ENCODE measurements around the gene UFC1. TPM values are rescaled to one million over a fixed set of nuclear protein-coding genes. Genes with fewer than 3 reads are reported as not detected.

UFC1 gene
- total RNA-seq, 1 donor from 2014 or later, result 142 TPM

GRCh38 chr1:161168906-161169305 lies 15.1 kb downstream of the UFC1 start:
- DNase-seq (ENCODE audit: low read depth), result no peak

DNA sequence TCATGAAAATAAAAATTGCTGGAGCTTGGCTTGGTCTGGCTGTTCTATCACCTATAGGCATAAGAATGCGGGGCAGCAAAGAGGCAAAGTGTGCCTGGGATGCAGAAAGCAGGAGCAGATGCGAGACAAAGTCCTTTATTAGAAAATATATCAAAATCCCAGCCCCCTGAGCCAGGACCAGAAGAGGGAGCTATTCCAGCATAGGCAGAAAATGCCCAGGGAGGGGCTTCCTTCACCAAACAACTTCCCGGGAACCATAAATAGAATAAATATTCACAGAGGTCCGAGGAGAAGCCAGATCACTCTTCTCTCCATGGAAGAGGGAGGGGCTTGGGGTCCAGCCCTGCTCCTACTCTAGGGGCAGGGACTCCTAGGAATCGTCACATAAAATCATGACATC lies 17.4 kb downstream of the UFC1 start:
- no peak for DNase-seq (ENCODE audit: low read depth)

- DNase-seq (ENCODE audit: low read depth), result no peak
Measured at GRCh38 chr1:161171696-161172095, 17.9 kb downstream of the UFC1 start.

DNA sequence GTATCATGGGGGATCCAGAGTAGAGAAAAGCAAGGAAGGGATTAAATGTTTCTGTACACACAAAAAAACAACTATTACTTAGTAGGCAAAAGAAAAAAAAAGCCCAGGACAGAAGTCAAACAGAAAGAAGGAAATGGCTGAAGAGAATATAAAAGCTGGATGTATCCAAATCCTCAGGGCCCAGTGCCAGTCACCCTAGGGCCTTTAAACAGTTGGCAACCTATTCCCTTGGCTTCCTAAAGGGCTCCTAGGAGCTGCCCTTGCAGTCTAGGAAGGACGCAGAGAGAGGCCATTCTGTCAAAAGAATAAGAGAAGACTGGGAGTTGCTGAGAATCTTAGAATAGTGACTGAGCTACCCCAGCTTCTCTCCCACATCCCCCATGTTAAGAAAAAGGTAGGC lies 18.6 kb downstream of the UFC1 start:
- DNase-seq (ENCODE audit: low read depth), result no peak

DNA sequence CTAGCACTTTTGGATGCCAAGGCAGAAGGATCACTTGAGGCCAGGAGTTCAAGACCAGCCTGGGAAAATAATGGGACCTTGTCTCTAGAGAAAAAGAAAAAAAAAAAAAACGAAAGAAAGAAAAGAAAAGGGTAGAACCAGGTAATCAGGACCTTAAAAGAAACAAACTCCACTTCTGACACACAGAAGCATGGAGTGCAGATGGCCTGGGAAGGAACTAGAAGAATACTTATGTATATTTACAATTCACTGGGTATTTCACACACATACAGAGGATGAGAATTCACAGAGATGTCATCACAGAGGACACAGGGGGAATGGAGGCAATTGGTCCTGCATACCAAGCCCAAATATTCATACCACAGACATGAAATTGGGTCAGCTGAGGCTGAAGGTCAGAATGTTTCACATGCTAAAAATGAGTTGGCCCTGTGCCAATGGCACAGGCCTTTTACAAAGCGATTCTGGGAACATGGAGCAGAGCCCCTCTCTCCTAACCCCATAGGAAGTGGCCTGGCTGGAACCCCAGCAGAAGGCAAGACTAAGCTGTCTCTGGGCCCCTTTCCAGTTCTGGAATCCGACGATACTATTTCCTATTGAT lies 19.1 kb downstream of the UFC1 start:
- no peak for DNase-seq (ENCODE audit: low read depth)

DNA sequence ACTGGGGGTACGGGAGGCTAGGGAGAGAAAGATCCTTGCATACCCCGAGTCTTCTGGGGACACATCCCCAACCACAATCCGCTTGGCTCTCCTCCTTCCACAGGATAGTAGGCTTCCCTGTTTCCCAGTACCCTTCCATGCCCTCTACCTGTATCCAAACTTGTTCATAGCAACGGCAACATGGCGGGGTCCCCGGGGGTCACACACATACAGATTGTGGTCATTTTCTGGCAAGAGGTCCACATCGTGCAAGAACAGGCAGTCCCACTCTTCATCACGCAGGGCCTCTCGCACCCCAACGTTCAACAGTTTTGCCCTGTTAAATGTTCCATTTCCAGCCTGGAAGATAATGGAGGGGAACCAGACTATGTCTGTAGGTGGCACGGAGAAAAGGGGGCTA lies 19.9 kb downstream of the UFC1 start:
- DNase-seq (ENCODE audit: low read depth), result no peak

- DNase-seq (ENCODE audit: low read depth), result no peak
Measured at GRCh38 chr1:161174911-161175310, 21.1 kb downstream of the UFC1 start.

DNA sequence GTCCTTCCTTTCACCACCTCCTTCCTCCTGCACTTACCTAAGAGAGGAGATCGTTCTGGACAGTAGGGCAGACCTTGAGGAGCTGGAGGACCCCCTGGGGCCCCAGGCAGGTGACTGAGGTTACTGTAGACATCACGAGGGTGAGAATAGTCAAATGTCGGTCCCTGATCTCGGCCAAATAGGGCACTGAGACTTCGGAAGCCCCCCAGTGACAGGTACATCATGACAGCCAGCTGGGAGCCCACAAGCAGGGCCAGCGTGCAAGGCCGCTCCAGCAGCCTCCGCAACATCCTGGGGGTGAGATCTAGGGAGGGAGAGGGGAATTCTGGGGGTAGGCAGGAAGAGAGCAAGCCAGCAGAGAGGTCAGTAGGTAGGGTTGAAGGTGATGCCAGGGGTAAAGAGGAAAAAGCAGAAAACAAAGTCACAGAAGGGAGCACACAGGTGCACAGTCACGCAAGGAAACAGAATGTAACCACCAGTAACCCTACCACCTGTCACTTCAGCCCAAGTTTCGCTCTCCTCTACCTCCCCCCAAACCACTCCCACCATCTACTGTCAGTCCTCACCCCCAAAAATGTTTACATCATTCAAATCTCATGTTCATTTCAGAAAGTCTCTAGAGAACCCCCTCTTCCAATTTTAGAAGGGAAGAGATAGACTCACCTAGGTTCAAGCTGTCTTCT lies 22.1 kb downstream of the UFC1 start:
- DNase-seq (ENCODE audit: low read depth), result no peak

GRCh38 chr1:161176468-161177111 lies 22.8 kb downstream of the UFC1 start:
- DNase-seq (ENCODE audit: low read depth), result no peak

DNA sequence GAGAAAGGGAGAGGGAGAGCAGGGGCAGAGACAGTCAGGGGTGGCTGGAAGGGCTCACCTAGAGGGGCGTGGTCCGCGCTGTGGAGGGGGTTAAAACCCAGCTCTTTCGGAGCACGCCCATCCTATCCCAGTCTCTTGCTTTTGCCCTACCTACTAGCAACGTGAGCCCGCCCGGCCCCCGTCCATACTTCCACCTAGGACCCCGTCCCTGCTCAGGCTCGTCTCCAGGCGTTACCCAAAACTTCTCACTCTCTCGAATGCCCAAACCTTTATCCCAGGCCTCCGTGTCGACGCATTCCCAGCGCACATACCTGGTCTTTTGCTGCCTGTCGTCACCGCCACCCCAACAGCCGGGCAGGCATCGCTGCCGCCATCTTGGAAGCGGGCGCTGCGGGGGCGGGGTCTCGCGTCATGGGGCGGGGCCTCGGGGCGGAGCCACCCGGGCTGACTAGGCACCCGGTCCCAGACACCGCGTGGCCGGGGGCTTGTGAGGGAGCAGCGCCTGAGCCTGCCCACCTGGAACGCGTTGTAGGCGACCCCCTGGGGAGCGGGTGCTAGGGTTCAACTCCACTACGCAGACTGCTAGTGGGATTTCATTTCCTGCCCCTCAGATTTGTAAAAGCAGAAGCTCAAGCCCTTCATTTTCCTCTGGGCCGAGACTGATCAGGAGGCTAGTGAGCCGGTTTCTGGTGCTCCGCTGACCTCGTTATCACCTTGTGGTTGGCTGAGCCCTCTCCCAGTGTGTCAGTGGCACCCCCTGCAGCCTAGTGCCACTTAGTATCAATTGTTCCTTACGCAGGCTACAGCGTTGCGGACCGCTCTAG lies 23.5 kb downstream of the UFC1 start, which contains the start of gene B4GALT3:
TSS of gene B4GALT3 (minus strand) at position 396 of the 824 bp plus-strand sequence. CDS start 1,447 bp downstream, outside the sequence.
- DNase-seq (ENCODE audit: low read depth), result peak; percentile 41

GRCh38 chr1:161177936-161178244 lies 24.1 kb downstream of the UFC1 start:
- no peak for DNase-seq (ENCODE audit: low read depth)

DNA sequence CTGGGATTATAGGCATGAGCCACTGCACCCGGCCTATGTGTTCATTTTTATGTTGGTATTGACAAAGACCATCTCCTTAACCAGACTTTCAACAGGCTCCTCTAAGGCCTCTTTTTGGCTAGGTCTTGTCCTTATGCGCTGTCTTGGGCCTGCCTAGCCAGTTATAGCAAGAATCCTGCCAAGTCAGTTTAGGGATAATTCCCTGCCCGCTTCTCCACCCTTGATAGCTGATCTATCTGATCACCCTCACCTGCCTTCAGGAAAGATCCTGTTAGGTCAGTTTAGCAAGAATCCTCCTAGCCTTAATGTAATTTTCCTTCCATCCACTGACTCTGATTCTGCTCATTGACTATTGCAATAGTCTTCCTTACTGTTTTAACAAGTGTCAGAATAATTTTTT lies 25.9 kb downstream of the UFC1 start:
- no peak for DNase-seq (ENCODE audit: low read depth)

- no peak for DNase-seq (ENCODE audit: low read depth)
Measured at GRCh38 chr1:161180639-161181038, 26.9 kb downstream of the UFC1 start.

GRCh38 chr1:161182214-161182613 lies 28.4 kb downstream of the UFC1 start:
- DNase-seq (ENCODE audit: low read depth), result peak; percentile 40

- DNase-seq (ENCODE audit: low read depth), result no peak
Measured at GRCh38 chr1:161185282-161185682, 31.5 kb downstream of the UFC1 start.

DNA sequence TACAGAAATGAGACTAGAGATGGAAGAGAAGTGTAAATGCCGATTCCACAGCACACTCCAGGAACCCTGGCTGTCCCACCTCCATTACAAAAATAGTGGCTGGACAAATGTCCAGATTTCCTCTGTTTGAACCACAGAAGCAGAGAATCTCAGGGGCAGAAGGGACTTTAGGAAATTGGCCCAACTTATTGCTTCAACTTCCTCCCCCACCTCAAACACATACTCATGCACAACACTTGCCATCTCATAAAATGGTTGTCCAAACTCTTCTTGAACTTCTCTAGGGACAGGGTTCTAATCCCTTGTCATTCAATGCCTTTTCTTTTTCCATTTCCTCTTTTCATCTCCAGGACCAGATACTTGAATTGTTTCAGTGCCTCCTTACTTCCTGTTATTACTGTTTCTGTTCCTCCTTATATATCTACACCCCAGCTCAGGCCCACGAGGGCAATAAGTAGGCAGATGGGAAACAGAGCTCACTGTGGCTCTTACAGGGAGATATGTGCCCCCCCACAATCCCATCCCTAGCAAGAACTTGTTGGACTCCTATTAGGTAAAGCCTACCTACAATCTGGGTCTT lies 32.0 kb downstream of the UFC1 start:
- no peak for DNase-seq (ENCODE audit: low read depth)

DNA sequence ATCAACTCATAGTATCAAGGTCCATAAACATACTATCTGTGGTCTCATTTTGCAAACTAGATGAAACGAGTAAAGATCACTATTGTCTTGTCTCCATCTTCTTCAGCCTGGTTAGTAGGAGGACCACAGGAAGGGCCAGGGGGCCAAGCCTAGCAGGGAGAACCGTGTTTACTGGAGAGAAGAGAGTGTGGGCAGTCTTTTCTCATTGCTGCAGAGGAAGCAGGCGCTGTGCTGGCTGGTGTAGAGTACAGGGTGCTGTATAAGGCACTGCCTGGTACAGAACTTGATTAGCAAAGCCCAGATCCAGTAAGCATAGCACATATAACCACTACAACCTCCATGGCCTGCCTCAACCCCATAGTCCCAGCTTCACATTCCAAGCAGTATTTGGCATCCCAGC lies 33.5 kb downstream of the UFC1 start:
- no peak for DNase-seq (ENCODE audit: low read depth)

DNA sequence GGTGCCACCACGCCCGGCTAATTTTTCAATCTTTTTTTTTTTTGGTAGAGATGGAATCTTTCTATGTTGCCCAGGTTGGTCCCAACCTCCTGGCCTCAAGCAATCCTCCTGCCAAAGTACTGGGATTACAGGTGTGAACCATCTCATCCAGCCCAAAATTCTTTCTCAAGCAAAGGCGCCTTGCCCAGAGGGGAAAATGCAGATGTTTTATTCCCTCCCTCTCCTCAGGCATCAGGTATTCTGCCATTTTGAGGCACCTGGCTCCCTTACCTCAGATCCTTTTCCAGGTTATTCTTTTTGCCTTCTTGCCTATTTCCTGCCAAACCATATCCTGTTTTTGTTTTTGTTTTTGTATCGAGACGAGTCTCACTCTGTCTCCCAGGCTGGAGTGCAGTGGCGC lies 34.6 kb downstream of the UFC1 start:
- DNase-seq (ENCODE audit: low read depth), result no peak

DNA sequence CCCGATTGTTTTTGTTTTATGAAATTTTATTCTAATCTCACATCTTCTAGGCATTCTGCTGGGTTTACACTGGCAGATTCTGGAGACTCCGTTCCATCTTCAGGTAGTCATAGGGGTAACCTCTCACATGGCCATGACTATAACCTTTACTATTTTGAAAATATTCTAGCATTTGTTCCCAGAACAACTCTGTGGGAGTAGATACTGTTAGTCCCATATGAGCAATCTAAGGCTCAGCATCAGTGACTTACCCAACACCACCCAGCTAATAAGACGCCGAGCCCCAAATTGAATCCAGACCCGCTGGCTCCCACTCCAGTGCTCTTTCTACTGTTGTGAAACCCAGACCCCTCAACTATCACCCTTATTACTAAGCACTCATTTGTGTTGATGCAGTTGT lies 35.3 kb downstream of the UFC1 start:
- no peak for DNase-seq (ENCODE audit: low read depth)

DNA sequence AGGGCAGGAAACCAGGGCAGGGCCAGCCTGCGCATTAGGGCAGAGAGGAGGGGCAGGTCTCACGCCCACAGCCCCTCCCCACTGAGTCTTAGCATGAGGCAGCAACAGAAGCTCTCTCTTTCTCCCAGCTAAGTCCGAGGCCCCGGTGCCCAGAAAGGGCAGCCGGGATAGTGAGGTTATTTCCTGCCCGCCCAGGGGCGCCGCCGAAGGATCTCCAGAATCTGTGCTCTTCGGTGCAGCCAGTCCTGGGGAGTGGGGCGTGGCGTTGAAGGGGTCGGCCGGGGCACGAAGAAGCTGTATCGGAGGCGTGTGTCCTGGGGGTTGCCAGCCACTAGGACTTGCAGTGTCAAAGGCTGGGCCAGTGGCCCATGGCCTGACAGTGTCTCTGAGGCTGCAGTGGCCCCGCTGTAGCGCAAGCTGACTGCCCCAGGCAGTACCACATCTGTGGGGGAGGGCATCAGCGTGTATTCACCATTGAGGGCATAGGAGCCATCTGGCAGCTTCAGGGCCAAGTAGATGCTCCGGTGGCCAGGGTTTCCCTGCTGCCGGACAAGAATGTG lies 37.3 kb downstream of the UFC1 start:
- DNase-seq (ENCODE audit: low read depth), result no peak

DNA sequence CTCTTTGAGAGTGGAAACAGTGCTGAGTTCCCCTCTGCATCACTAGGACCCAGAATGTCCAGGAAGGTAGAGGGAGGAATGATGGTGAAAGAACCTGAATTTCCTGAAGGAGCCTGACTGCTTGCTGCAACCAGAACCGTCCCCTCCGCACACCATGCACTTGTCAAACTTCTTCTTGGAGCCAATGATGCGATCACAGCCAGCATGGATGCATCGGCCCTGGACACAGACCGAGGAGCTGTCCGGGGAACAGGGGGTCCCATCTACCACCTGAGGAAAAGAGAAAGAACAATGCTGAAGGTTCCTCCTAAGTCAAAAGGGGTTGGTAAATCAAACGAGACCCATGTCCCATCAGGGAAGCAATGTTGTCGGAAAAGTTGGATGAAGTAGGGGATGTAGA lies 38.2 kb downstream of the UFC1 start:
- DNase-seq (ENCODE audit: low read depth), result no peak

Measured in renal cortical epithelial cell (primary cell).